ENCODE data around the gene HEXA.

GRCh38 chr15:72398648-72399047 is 22.8 kb upstream of the HEXA start:
- TF ChIP-seq CTCF (IDR thresholded peaks at IDR 0.05) (no peak), POLR2A (IDR thresholded peaks at IDR 0.05) (no peak)

Data from lower leg skin (tissue), 3 donors.